Muscle layer of duodenum (tissue), 2 donors: ENCODE measurements around the gene ZC3HAV1.
"Not testable (repeated sequence)": the region's sequence is repeated elsewhere in the genome, so short reads cannot be mapped to it uniquely, and the experiment has no call there.

Experiments used
- H3K27ac ChIP-seq: one replicate; pipeline ENCODE4 v1.7.0; 2013; ENCODE audit warnings: mild to moderate bottlenecking, low read length
- H3K27me3 ChIP-seq: one replicate; pipeline ENCODE4 v1.7.0; 2013; ENCODE audit warnings: low read depth, mild to moderate bottlenecking, control low read depth, low read length
- H3K36me3 ChIP-seq, 2 donors: one replicate each; pipeline ENCODE4 v1.7.0; 2013; ENCODE audit warnings: low read length in 2 of 2, control low read depth in 1 of 2, mild to moderate bottlenecking in 1 of 2; ENCODE audit not compliant: insufficient read depth in 2 of 2, control insufficient read depth in 1 of 2
- H3K4me1 ChIP-seq, 2 donors: one replicate each; pipeline ENCODE4 v1.7.0; 2013; ENCODE audit warnings: low read length in 2 of 2, mild to moderate bottlenecking in 2 of 2, control low read depth in 1 of 2, moderate library complexity in 1 of 2; ENCODE audit not compliant: insufficient read depth in 2 of 2, control insufficient read depth in 1 of 2
- H3K4me3 ChIP-seq, 2 donors: one replicate each; pipeline ENCODE4 v1.7.0; 2013; ENCODE audit warnings: low read length in 2 of 2, low read depth in 1 of 2, mild to moderate bottlenecking in 1 of 2
- H3K9me3 ChIP-seq, 2 donors: one replicate each; pipeline ENCODE4 v1.7.0; 2013; ENCODE audit warnings: low read length in 2 of 2, control low read depth in 1 of 2, mild to moderate bottlenecking in 1 of 2; ENCODE audit not compliant: control insufficient read depth in 1 of 2
- donor health status: healthy.

ZC3HAV1 gene

DNA sequence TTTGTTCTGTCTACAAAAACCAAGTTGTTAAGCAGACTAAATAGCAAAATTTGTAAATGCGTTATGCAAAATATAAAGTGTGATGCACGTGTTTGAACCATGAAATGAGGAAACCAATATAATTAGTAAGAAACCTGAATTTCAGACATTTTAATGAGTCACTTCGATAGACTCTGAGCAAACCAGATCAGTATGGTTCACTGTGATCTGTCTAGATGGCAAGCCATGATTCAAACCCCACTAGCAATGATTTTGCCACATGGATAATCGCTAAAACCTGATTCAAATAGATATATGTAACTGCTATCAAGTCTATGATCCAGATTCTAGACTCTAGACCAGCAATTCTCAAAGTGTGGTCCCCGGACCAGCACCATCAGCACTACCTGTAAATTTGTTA, 24.8 kb downstream of the ZC3HAV1 start:
- H3K27me3 ChIP-seq = no peaks in the 10 kb centered on the region
- no peak overlapping the region for H3K27ac ChIP-seq
- peaks cover 42 to 68% of the 10 kb centered on the region in 2 donors for H3K36me3 ChIP-seq
- H3K4me3 ChIP-seq = no peak overlapping the region
- peaks cover 0 to 4% of the 10 kb centered on the region in 2 donors for H3K4me1 ChIP-seq
- H3K9me3 ChIP-seq = no peaks in the 10 kb centered on the region

DNA sequence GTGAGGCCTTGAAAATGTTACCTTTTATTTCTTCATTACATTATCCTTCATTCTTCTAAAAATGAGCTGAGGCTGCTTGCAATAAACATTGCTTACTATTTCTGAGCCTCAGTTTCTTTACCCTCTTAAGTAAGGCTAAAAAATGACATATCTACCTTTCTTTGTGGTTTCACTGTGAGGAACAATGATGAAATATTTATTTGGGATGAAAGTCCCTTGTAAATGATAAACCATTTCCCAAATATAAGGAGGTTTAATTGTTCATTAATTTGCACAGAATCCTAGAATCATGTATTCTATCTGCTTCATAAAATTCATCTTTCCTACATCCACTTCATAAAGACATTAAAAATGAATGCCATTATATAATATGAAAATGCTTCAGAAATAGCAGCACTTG, 27.9 kb downstream of the ZC3HAV1 start:
- no peaks in the 10 kb centered on the region for H3K9me3 ChIP-seq
- H3K36me3 ChIP-seq = peaks cover 48 to 76% of the 10 kb centered on the region in 2 donors
- H3K27me3 ChIP-seq = no peaks in the 10 kb centered on the region
- H3K4me3 ChIP-seq = no peak overlapping the region
- H3K4me1 ChIP-seq = peaks cover 0 to 4% of the 10 kb centered on the region in 2 donors
- H3K27ac ChIP-seq = no peak overlapping the region

DNA sequence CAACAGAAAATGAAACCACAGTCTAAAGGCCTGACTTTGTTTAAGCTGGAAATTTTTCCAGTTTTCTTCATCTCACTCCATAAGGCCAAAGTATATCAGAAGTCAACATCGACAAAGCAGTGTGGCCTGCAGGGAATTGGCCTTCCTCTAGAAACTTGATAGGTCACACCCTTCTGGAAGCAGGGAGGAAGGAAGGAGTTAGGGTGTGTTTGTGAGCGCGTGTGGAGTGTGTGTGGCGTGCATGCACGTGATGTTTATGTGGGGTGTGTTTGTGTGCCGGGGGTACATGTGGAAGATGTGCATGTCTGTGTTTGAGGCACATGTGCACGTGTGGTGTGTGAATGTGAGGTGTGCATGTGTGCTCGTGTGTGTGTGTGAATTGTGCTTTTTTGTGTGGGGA, 28.6 kb downstream of the ZC3HAV1 start:
- Histone ChIP-seq H3K27me3 (no peaks in the 10 kb centered on the region), H3K36me3 (peaks cover 52 to 78% of the 10 kb centered on the region in 2 donors), H3K4me3 (no peak overlapping the region), H3K4me1 (peaks cover 0 to 4% of the 10 kb centered on the region in 2 donors), H3K27ac (no peak overlapping the region), H3K9me3 (no peaks in the 10 kb centered on the region)

DNA sequence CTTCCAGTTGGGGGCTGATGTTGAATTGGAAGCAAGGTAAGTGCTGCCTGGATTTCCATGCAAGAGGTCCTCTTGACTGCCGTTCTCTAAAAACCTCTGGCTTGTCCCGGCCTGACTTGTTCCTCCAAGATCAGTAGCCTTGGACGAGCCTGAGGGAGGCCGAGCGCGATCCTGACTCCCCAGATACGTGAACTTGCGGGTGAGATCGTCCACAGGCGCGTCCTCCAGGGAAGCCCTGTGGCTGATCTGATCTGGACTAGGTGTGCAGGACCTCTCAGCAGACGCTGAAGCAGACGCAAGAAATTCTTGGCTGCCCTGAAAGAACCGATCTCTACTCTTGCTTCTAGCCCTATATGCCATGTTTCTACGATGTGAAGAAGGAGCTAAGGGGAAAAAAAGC, 29.7 kb downstream of the ZC3HAV1 start:
- Histone ChIP-seq H3K4me1 (peaks cover 0 to 4% of the 10 kb centered on the region in 2 donors), H3K27me3 (no peaks in the 10 kb centered on the region), H3K36me3 (peaks cover 54 to 81% of the 10 kb centered on the region in 2 donors), H3K27ac (no peak overlapping the region), H3K4me3 (no peak overlapping the region), H3K9me3 (no peaks in the 10 kb centered on the region)

DNA sequence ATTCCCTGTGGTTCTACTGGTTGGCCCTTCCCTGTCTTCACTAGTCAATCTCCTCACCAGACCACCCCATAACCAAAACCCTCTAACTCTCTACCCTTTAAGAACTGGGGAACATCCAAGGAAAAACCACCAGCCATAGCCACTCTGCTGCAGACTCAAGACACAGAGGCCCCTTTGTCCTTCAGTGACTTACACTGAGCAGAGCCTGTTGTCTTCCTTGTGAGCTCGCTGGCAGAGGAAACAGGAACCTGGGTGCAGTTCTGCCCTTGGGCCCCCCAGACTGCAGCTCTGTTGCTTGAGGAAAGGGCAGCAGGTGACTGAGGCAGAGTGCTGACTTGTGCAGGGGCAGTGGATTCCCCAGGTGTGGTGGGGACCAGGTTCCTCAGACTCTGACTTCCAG, 30.6 kb downstream of the ZC3HAV1 start:
- Histone ChIP-seq H3K27ac (no peak overlapping the region), H3K9me3 (no peaks in the 10 kb centered on the region), H3K4me3 (no peak overlapping the region), H3K36me3 (peaks cover 52 to 73% of the 10 kb centered on the region in 2 donors), H3K27me3 (no peaks in the 10 kb centered on the region), H3K4me1 (peaks cover 0 to 4% of the 10 kb centered on the region in 2 donors)

DNA sequence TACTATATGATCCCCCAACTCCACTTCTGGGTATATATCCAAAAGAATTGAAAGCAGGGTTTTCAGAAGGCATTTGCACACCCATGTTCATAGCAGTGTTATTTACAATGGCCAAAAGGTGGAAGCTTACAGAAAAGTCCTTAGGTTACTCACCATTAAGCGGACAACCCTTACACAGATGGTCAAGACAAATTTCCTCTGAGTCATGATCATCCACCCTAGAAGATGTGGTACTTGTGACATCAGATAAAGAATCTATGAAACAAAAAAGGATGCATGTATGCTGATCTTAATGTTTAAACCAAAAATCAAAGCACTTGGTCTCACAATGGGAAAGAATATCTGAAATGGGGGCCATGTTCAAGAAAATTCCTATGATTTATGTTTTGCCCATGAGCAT, 31.1 kb downstream of the ZC3HAV1 start:
- Histone ChIP-seq H3K27ac (no peak overlapping the region), H3K4me1 (peaks cover 0 to 4% of the 10 kb centered on the region in 2 donors), H3K27me3 (no peaks in the 10 kb centered on the region), H3K9me3 (no peaks in the 10 kb centered on the region), H3K4me3 (no peak overlapping the region), H3K36me3 (peaks cover 49 to 73% of the 10 kb centered on the region in 2 donors)

DNA sequence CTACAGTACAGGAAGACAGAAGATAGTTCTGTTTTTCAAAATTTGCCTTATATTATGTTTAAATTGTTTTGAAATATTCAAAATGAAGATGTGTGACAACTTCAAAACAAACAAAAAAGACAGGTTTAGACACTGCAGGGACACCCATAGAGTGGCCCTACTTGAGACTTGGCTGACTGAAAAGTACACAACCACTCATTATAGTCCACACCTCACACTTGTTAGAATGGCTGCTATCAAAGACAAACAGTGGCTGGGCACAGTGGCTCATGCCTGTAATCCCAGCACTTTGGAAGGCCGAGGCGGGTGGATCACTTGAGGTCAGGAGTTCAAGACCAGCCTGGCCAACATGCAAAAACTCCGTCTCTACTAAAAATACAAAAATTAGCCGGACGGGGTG, 31.8 kb downstream of the ZC3HAV1 start:
- not testable (repeated sequence) for H3K27me3 ChIP-seq, H3K4me3 ChIP-seq, H3K9me3 ChIP-seq, H3K4me1 ChIP-seq, H3K27ac ChIP-seq
- peaks cover 45 to 69% of the 10 kb centered on the region in 2 donors for H3K36me3 ChIP-seq

DNA sequence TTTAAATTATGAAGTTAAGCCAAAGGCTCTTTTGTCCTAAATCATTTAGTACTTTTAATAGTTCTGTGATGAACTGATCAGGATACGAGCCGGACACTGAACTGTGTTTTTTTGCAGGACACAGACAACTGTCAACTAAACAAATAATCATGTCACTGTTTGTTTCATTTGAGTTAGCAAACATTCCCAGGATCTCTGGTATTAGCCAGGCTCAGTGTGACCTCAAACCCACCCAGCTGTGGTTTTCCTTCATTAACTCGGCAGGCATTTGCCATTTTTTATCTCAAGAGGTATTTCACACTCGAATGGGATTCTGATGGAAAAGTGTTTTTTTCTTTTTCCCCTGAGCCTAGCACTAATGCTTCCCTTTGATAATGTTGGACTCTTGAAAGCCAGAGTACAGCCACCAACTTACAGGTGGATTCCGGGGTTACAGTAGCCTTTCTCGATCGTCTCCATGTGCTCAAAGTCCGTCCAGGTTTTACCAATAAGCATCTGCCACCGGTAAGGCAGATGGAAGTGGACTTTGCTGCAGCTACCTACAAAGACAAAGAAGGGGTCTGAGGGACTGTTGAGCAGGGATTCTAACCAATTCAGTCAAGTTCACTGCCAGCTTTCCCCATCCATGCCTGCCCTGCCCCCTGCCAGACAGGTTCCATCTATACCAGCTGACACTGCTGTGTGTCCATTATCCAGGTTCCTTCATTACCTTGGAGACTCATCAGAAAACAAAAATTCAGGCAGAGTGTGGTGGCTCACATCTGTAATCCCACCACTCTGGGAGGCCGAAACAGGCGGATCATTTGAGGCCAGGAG, 33.4 kb downstream of the ZC3HAV1 start:
- Histone ChIP-seq H3K4me3 (no peak overlapping the region), H3K4me1 (peaks cover 0 to 4% of the 10 kb centered on the region in 2 donors), H3K36me3 (peaks cover 52 to 77% of the 10 kb centered on the region in 2 donors), H3K27ac (no peak overlapping the region), H3K27me3 (no peaks in the 10 kb centered on the region), H3K9me3 (no peaks in the 10 kb centered on the region)

DNA sequence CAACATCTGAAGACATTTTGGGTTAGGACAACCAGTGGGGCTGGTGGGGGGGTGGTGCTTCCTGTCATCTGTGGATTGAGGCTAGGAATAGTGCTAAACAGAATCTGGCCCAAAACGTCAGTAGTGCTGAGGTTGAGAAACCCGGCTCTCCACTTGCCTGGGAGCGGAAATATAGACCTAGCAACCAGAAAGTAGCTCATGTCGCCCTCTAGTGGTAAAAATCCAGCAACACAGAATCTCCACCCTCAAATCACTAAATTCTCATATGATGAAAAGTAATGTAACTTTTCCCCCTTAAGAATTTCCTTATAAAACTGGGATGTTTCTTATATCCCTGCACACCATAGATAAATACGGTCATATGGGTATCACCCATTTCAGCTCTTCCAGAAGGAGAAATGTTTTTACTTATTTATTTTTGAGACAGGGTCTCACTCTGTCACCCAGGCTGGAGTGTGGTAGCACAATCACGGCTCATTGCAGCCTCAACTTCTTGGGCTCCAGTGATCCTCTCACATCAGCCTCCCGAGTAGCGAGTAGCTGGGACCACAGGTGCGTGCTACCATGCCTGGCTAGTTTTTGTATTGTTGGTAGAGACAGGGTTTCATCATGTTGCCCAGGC, 34.4 kb downstream of the ZC3HAV1 start:
- H3K36me3 ChIP-seq = peaks cover 43 to 72% of the 10 kb centered on the region in 2 donors
- no peak overlapping the region for H3K27ac ChIP-seq
- H3K4me1 ChIP-seq = no peaks in the 10 kb centered on the region
- no peak overlapping the region for H3K4me3 ChIP-seq
- no peaks in the 10 kb centered on the region for H3K27me3 ChIP-seq
- H3K9me3 ChIP-seq = no peaks in the 10 kb centered on the region

DNA sequence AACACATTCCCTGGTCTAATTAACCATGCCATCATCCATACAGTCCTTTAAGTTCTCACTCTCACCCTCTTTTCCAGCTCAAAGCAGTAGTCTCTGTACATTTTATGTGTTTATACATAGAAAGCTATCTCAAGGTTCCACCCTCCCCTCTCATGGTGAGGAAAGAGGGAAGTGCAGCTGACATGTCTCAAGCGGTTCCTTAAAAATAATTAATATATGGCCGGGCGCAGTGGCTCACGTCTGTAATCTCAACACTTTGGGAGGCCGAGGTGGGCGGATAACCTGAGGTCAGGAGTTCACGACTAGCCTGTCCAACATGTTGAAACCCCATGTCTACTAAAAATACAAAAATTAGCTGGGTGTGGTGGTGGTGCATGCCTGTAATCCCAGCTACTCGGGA, 36.7 kb downstream of the ZC3HAV1 start:
- Histone ChIP-seq H3K27ac (no peak overlapping the region), H3K9me3 (no peaks in the 10 kb centered on the region), H3K4me3 (no peak overlapping the region), H3K4me1 (no peaks in the 10 kb centered on the region), H3K27me3 (no peaks in the 10 kb centered on the region), H3K36me3 (peaks cover 43 to 66% of the 10 kb centered on the region in 2 donors)

DNA sequence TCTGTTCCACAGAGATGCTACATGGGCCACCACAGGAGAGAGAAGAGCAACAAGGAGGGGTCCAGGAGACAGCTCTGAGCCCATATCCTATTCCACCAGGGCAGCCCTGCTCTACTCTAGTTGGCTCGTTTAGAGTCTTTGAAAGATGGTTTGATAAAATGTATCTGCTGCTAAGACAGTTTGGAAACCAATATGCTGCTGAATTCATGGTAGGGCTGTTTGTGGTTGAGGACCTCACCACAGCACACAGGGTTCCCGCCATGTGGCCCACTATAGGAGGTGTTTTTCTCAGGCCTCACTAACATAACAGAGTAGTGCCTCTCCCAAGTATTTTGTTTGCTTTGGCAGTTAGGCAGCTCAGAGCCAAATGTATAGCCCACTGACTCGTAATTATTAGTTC, 37.8 kb downstream of the ZC3HAV1 start:
- Histone ChIP-seq H3K4me1 (no peaks in the 10 kb centered on the region), H3K27ac (no peak overlapping the region), H3K4me3 (no peak overlapping the region), H3K9me3 (no peaks in the 10 kb centered on the region), H3K27me3 (no peaks in the 10 kb centered on the region), H3K36me3 (peaks cover 46 to 69% of the 10 kb centered on the region in 2 donors)
